Breast epithelium (tissue), 4 donors: Measurements from ENCODE around the gene TMEM191B. TPM values are rescaled to one million over a fixed set of nuclear protein-coding genes. Genes with fewer than 3 reads are reported as not detected.
"Not testable (repeated sequence)": the region's sequence is repeated elsewhere in the genome, so short reads cannot be mapped to it uniquely, and the experiment has no call there.

ENCODE experiments used
- DNase-seq, 2 donors: peaks; one replicate each; pipeline ENCODE4 v3.0.0-alpha.2; 2019; ENCODE audit warnings: low spot score in 2 of 2
- H3K27ac ChIP-seq, 2 donors: fragments of 200-600 bp; sonication (generic) in 1 of 2; one replicate each; pipeline ENCODE4 v1.5.1; 2016 to 2019; ENCODE audit warnings: mild to moderate bottlenecking in 1 of 2
- H3K27me3 ChIP-seq, 2 donors: fragments of 200-600 bp; sonication (generic) in 1 of 2; one replicate each; pipeline versions ENCODE4 v1.5.1 to v1.6.0; 2017 to 2019; ENCODE audit warnings: control low read depth in 1 of 2, mild to moderate bottlenecking in 1 of 2
- H3K36me3 ChIP-seq: fragments of 200-600 bp; one replicate; pipeline ENCODE4 v1.5.1; 2019
- H3K4me1 ChIP-seq, 2 donors: fragments of 200-600 bp; sonication (generic); one replicate each; pipeline ENCODE4 v1.5.1; 2016 to 2019; ENCODE audit warnings: control low read depth in 1 of 2
- H3K4me3 ChIP-seq, 3 donors: fragments of 200-600 bp; sonication (generic); 1 replicate in 2 of 3; 2 replicates in 1 of 3; pipeline ENCODE4 v1.5.1; 2016 to 2019; ENCODE audit warnings: mild to moderate bottlenecking in 3 of 3, moderate library complexity in 2 of 3
- H3K9me3 ChIP-seq, 2 donors: fragments of 200-600 bp; sonication (generic) in 1 of 2; one replicate each; pipeline ENCODE4 v1.5.1; 2016 to 2019; ENCODE audit warnings: control low read depth in 1 of 2
- intact Hi-C: fragments of 100-400 bp; cut with DNase I; formaldehyde crosslinking; loops from one replicate; pipeline ENCODE4 v1.15.1; 2023; ENCODE audit warnings: low total_unique reads
- total RNA-seq, 3 donors: library from RNA; depleted of rRNA; stranded (reverse); fragments of >200 nt; gene quantifications; one replicate each; pipeline ENCODE4 v1.1.0, GENCODE V29; 2016

The TMEM191B gene
- total RNA-seq, 3 donors from 2014 or later, result 0.88 TPM; not detected in 2

GRCh38 chr22:18574555-18574954, 47.0 kb downstream of the TMEM191B start:
- DNase-seq, intact Hi-C loops, H3K9me3 ChIP-seq, H3K4me3 ChIP-seq, H3K36me3 ChIP-seq, H3K27me3 ChIP-seq, H3K27ac ChIP-seq, H3K4me1 ChIP-seq: not testable (repeated sequence)

DNA sequence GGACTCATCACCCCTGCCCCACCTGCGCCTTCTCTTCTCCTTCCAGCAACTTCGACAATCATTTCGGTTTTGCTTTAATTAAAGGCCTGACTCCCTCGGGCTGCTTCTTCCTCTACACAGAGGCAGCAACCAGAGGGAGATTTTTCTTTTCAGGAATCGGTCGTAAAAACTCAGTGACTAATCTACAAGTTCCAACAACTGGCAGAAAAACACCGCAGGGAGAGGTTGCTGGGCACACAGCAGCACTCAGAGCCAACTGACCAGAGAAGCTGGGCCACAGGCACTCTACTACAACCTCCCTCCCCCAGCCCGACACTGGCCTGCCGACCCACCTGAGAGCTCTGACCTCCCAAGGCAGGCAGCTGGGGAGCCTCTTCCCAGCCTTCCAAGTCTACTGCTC, 48.1 kb downstream of the TMEM191B start:
- H3K36me3 ChIP-seq, H3K4me3 ChIP-seq, DNase-seq, H3K4me1 ChIP-seq, H3K27ac ChIP-seq, H3K9me3 ChIP-seq, intact Hi-C loops, H3K27me3 ChIP-seq: not testable (repeated sequence)

DNA sequence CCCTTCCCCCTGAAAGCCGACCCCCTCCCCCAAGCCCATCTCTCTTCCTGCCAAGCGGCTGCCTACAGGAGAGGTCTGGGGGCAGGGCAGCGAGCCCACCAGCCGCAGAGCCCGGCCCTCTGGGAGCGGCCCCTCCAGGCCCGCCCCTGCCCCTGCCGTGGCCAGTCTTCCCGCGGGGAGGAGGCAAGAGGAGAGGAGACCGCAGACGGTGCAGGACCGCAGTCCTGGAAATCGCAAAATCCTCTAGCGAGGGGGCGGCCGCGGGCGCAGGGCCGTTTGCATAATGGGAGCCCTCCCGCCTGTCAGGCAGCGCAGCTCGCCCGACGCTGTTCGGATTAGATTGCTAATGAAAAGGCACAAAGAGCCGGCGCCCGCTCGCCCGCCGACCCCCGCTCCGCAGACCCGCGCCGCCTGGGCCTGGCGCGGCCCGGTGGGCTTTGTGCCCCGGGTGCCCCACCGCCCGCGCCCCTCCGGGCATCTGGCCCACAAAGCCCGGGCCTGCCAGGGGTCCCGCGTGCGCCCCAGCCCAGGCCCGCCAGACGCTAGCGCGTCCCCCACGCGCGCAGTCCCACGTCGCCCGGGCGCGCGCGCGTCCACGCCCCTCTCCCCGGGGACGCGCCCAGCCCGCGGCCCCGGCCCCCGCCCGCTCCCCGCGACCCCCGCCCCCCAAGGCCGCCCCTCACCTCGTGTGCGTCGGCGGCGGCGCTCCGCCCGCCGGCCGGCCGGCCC, 49.7 kb downstream of the TMEM191B start:
- H3K27me3 ChIP-seq, DNase-seq, H3K4me3 ChIP-seq, H3K4me1 ChIP-seq, H3K36me3 ChIP-seq, H3K27ac ChIP-seq, H3K9me3 ChIP-seq, intact Hi-C loops: not testable (repeated sequence)

DNA sequence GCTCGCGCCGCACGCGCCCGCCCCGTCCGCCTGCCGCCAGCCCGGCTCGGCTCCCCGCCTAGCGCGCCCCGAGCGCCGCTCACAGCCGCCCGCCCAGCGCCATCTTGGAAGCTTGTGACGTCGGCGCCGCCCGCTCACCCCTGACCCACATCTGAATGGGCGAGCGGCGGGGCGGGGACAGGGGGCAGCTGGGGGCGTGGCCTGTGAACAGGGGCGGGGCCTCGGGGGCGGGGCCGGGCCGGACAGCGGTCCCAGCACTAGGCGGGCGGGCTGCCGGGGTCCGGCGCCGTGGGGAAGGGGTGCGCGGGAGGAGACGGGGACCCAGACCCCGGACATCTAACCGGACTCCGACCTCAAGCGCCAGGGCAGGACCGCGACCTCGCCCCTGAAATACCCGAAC, 50.2 kb downstream of the TMEM191B start:
- H3K27me3 ChIP-seq, H3K4me1 ChIP-seq, H3K36me3 ChIP-seq, H3K9me3 ChIP-seq, H3K27ac ChIP-seq, intact Hi-C loops: not testable (repeated sequence)
- peak in 1 of 2 donors; percentile 18 for DNase-seq
- H3K4me3 ChIP-seq, result peak overlapping the region in 1 of 3 donors; percentile 43

Other genes with a start within 250 kb of the TMEM191B start
- gene GGTLC3, start 9.6 kb upstream of the TMEM191B start, total RNA-seq, result not detected
- under 1 TPM in 2 of 3 donors, not detected in 1; 0.15 to 0.16 TPM for gene RIMBP3, start 84.1 kb downstream of the TMEM191B start, total RNA-seq